Measurements from ENCODE around the gene MICAL3. TPM values are rescaled to one million over a fixed set of nuclear protein-coding genes. Genes with fewer than 3 reads are reported as not detected.

MICAL3 gene
- total and polyA plus RNA-seq, 2 experiments from 2014 or later: 27.3 to 76.9 TPM

GRCh38 chr22:17778412-17778976 lies 245.9 kb downstream of the MICAL3 start:
- Histone ChIP-seq H3K4me1 (ENCODE audit: low read depth) (peaks cover 5% of the 10 kb centered on the region), H3K27me3 (no peaks in the 10 kb centered on the region), H3K4me3 (no peak overlapping the region), H3K9me3 (ENCODE audit: low read depth) (no peaks in the 10 kb centered on the region), H3K36me3 (no peaks in the 10 kb centered on the region), H3K27ac (no peak overlapping the region)
- no peak for DNase-seq (ENCODE audit: low read depth in 1 of 2, low spot score in 1 of 2)
- TF ChIP-seq CTCF (IDR thresholded peaks at IDR 0.05; ENCODE audit: low read depth, low read length): no peak

DNA sequence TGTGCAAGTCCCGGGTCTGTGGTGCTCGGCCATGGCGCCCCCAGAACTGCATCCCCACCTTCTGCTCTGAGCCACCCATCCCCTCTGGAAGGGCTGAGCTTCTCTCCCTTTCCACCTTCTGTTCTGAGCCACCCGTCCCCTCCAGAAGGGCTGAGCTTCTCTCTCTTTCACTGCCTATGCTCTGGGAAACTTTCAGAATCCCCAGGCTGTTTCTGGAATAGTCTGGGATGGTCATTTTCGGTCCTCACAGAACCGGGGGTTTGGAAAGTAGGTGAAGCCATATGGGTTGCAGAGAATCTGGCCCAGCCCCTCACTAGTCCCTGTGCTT lies 246.7 kb downstream of the MICAL3 start:
- DNase-seq (ENCODE audit: low read depth in 1 of 2, low spot score in 1 of 2): no peak
- Histone ChIP-seq H3K36me3 (no peaks in the 10 kb centered on the region), H3K4me1 (ENCODE audit: low read depth) (peaks cover 9% of the 10 kb centered on the region), H3K4me3 (no peak overlapping the region), H3K27ac (no peak overlapping the region), H3K9me3 (ENCODE audit: low read depth) (no peaks in the 10 kb centered on the region), H3K27me3 (no peaks in the 10 kb centered on the region)
- TF ChIP-seq CTCF (IDR thresholded peaks at IDR 0.05; ENCODE audit: low read depth, low read length): no peak

GRCh38 chr22:17777005-17777716 lies 247.2 kb downstream of the MICAL3 start:
- Histone ChIP-seq H3K27ac (no peak overlapping the region), H3K4me1 (ENCODE audit: low read depth) (peaks cover 9% of the 10 kb centered on the region)
- no peak for TF ChIP-seq CTCF (IDR thresholded peaks at IDR 0.05; ENCODE audit: low read depth, low read length)

DNA sequence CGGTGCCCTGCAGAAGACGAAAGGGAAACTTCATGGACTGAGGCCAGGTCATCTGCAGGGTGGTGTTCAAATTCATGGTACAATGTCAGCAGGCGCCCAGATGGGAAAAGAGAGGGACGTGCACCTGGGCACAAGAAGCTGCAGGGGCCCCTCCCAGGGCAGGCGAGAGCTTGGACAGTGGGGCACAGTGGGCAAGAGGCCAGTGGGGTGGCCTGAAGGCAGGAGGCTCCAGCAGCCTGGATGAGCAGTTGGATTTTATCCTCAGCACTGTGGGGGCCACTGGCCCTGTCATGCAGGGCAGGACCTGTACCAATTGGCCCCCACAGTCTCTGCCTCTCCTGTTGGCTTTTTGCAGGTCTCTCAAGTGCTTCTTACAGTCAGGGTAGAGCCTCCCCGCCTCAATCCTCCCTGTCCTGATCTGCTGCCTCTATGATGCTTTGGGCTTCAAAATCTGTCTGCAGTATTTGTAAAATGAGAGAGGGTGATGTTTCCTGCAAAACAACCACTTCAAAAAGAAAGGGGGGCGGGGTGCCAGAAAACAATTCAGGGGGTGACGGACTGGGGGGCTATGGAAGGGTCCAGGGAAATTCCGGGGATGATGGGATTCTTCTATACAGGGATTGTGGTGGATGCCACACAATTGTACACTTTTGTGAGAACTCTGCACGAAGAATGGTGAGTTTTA lies 248.4 kb downstream of the MICAL3 start:
- DNase-seq (ENCODE audit: low read depth in 1 of 2, low spot score in 1 of 2): no peak
- Histone ChIP-seq H3K4me3 (no peak overlapping the region), H3K27ac (no peak overlapping the region), H3K9me3 (ENCODE audit: low read depth) (no peaks in the 10 kb centered on the region), H3K27me3 (no peaks in the 10 kb centered on the region), H3K36me3 (no peaks in the 10 kb centered on the region), H3K4me1 (ENCODE audit: low read depth) (peaks cover 9% of the 10 kb centered on the region)
- no peak for TF ChIP-seq CTCF (IDR thresholded peaks at IDR 0.05; ENCODE audit: low read depth, low read length)

More at GRCh38 chr22:17777005-17777716, 247.2 kb downstream of the MICAL3 start:
- Histone ChIP-seq H3K4me3 (no peak overlapping the region), H3K27me3 (no peaks in the 10 kb centered on the region), H3K9me3 (ENCODE audit: low read depth) (no peaks in the 10 kb centered on the region), H3K36me3 (no peaks in the 10 kb centered on the region)
- no peak for DNase-seq (ENCODE audit: low read depth in 1 of 2, low spot score in 1 of 2)

- DNase-seq (ENCODE audit: low read depth in 1 of 2, low spot score in 1 of 2): no peak
- no peaks in the 10 kb centered on the region for H3K9me3 ChIP-seq (ENCODE audit: low read depth)
- TF ChIP-seq CTCF (IDR thresholded peaks at IDR 0.05; ENCODE audit: low read depth, low read length): no peak
- H3K4me1 ChIP-seq (ENCODE audit: low read depth): peaks cover 6% of the 10 kb centered on the region
- no peak overlapping the region for H3K4me3 ChIP-seq
- H3K36me3 ChIP-seq: no peaks in the 10 kb centered on the region
- no peaks in the 10 kb centered on the region for H3K27me3 ChIP-seq
- no peak overlapping the region for H3K27ac ChIP-seq
These were observed 249.3 kb downstream of the MICAL3 start for GRCh38 chr22:17774926-17775685.
